GM12872 (cell line): ENCODE data around the gene IWS1.

Experiments
- TF ChIP-seq, protein P1 (sequence below): IDR thresholded peaks from 3 replicates; pipeline ENCODE4 v1.5.1; 2011; ENCODE audit warnings: low read depth, mild to moderate bottlenecking, low read length, moderate library complexity; ENCODE audit not compliant: insufficient read depth

The IWS1 gene

DNA sequence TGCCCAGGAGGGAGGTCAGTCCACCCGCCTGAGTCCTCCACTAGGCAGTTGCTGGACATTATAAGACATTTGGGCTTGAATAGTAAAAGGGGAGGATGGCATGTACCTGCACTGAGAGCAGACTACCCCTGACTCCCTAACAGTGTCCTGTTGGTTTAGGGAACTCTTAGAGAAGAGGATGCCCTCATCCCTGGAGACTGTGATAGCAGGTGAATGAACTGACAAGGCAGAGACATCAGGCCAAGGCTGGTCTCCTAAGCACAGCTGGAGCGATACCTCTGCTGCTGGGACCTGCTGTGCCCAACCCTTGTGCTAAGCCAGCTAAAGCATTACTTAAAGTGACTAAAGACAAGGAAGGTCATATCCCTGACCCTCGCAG is 73.3 kb downstream of the IWS1 start:
- TF ChIP-seq, protein P1, sequence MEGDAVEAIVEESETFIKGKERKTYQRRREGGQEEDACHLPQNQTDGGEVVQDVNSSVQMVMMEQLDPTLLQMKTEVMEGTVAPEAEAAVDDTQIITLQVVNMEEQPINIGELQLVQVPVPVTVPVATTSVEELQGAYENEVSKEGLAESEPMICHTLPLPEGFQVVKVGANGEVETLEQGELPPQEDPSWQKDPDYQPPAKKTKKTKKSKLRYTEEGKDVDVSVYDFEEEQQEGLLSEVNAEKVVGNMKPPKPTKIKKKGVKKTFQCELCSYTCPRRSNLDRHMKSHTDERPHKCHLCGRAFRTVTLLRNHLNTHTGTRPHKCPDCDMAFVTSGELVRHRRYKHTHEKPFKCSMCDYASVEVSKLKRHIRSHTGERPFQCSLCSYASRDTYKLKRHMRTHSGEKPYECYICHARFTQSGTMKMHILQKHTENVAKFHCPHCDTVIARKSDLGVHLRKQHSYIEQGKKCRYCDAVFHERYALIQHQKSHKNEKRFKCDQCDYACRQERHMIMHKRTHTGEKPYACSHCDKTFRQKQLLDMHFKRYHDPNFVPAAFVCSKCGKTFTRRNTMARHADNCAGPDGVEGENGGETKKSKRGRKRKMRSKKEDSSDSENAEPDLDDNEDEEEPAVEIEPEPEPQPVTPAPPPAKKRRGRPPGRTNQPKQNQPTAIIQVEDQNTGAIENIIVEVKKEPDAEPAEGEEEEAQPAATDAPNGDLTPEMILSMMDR: no peak

- TF ChIP-seq, protein P1: no peak
Measured at GRCh38 chr2:127451981-127452380, 74.3 kb downstream of the IWS1 start.

- TF ChIP-seq, protein P1: no peak
Measured at GRCh38 chr2:127449898-127450297, 76.4 kb downstream of the IWS1 start.

- TF ChIP-seq, protein P1: no peak
Measured at GRCh38 chr2:127449414-127449813, 76.9 kb downstream of the IWS1 start.

DNA sequence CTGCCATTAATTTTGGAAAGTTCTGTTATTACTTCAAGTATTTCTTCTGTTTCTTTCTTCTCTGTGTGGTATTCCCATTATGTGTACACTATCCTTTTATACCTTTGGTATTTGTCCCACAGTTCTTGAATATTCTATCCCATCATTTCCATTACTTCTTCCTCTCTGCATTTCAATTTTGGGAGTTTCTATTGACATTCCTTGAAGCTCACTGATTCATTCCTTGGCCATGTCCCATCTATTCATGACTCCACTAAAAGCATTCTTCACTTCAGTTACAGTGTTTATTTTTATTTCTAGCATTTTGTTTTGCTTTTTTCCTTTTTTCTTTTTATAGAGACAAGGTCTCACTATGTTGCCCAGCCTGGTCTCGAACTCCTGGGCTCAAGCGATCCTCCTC is 77.8 kb downstream of the IWS1 start:
- TF ChIP-seq, protein P1: no peak

DNA sequence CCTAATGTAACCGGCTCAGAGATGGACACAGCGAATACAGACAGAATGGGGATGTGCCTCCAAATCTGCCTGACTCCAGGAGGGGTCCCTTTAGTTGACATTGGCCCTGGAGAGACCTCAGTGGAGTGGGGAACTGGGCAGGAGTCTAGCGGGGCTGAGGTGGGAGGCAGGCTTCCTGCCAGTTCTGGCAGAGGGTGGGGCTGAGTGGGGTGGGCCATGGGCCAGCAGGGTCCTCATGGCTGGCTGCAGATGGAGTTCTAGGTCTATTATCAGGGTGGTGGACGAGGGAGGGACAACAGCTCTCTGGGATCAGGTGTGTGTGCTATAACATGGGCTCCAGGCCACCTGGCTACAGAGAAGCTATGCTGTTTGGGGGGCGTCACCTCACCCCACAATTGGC is 86.9 kb downstream of the IWS1 start:
- TF ChIP-seq, protein P1: no peak

DNA sequence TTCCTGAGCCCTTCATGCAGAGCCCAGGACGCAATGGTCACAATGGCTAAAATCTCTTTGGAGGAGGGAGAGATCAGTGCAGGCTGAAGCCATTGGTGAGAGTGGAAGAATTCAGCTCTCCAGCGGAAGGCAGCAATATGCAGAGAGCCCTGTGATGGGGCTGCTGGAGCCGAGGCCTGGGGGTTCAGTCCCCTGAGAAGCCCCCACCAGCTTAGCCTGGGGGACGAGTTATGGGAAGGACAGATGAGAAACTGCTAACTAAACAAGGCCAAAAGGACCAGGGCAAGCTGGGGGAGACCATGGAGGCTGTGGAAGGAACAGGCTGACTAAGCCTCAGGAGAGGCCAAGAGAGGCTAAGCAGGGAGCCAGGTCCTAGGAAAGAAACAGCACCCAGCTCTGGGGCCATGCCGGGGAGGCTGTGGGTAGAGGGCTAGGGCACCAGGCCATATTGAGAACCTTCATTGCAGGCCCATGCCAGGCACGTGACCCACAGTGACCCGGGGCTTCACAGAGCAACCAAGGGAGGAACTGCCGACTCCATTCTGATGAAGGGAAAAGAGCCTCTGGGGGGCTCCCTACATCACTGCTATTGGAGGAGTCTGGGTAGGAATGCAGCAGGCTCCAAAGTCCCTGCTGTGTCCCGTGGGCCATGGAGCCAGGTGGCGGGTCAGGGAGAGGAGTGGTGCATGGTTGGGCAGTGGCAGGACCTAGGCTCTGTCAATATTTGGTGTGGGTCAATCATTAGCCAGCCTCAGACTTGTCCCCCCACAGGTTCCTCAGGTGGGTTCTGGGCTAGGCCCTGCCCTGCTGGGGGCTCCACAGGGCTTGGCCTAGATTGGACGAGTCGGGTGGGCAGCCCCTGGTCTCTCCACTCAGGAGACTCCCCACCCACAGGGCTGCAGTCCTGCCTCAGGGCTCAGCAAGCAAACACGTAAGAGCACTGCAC is 88.2 kb downstream of the IWS1 start:
- TF ChIP-seq, protein P1: no peak
